ENCODE data around the gene POLR2I.
"Not testable (repeated sequence)": the region's sequence is repeated elsewhere in the genome, so short reads cannot be mapped to it uniquely, and the experiment has no call there.

Gene POLR2I

GRCh38 chr19:36073121-36073876, 41.4 kb downstream of the POLR2I start:
- no peak for TF ChIP-seq CTCF (IDR thresholded peaks at IDR 0.05; ENCODE audit: borderline replicate concordance, insufficient read depth, low read depth, low read length)
- H3K4me3 ChIP-seq (ENCODE audit: low read depth, low read length) = no peak overlapping the region

GRCh38 chr19:36072081-36072480, 42.6 kb downstream of the POLR2I start:
- no peak for TF ChIP-seq CTCF (IDR thresholded peaks at IDR 0.05; ENCODE audit: borderline replicate concordance, insufficient read depth, low read depth, low read length)
- H3K4me3 ChIP-seq (ENCODE audit: low read depth, low read length) = no peak overlapping the region

- not testable (repeated sequence) for H3K4me3 ChIP-seq (ENCODE audit: low read depth, low read length)
These were observed 45.7 kb downstream of the POLR2I start for GRCh38 chr19:36068810-36069499.

- no peak for TF ChIP-seq CTCF (IDR thresholded peaks at IDR 0.05; ENCODE audit: borderline replicate concordance, insufficient read depth, low read depth, low read length)
These were observed 47.0 kb downstream of the POLR2I start for GRCh38 chr19:36067681-36068080.

GRCh38 chr19:36064826-36065225, 49.8 kb downstream of the POLR2I start:
- TF ChIP-seq CTCF (IDR thresholded peaks at IDR 0.05; ENCODE audit: borderline replicate concordance, insufficient read depth, low read depth, low read length) = no peak
- no peak overlapping the region for H3K4me3 ChIP-seq (ENCODE audit: low read depth, low read length)

More at GRCh38 chr19:36067681-36068080, 47.0 kb downstream of the POLR2I start:
- no peak overlapping the region for H3K4me3 ChIP-seq (ENCODE audit: low read depth, low read length)

Data from GM12875 (cell line).